Muscle layer of colon (tissue), 2 donors: Measurements from ENCODE around the gene WBP1.

Experiments used
- H3K27ac ChIP-seq: one replicate; pipeline ENCODE4 v1.7.0; 2013; ENCODE audit warnings: low read depth, mild to moderate bottlenecking, low read length, moderate library complexity
- H3K27me3 ChIP-seq, 2 donors: one replicate each; pipeline ENCODE4 v1.7.0; 2013; ENCODE audit warnings: low read length in 2 of 2, mild to moderate bottlenecking in 2 of 2; ENCODE audit not compliant: insufficient read depth in 2 of 2, control insufficient read depth in 1 of 2
- H3K36me3 ChIP-seq: one replicate; pipeline ENCODE4 v1.7.0; 2013; ENCODE audit warnings: mild to moderate bottlenecking, low read length; ENCODE audit not compliant: insufficient read depth
- H3K4me1 ChIP-seq: one replicate; pipeline ENCODE4 v1.7.0; 2013; ENCODE audit warnings: mild to moderate bottlenecking, low read length; ENCODE audit not compliant: insufficient read depth
- H3K4me3 ChIP-seq, 2 donors: one replicate each; pipeline ENCODE4 v1.7.0; 2013; ENCODE audit warnings: low read length in 2 of 2, low read depth in 1 of 2, mild to moderate bottlenecking in 1 of 2, moderate library complexity in 1 of 2
- H3K9ac ChIP-seq: one replicate; pipeline ENCODE4 v1.7.0; 2013; ENCODE audit warnings: low read length
- H3K9me3 ChIP-seq: one replicate; pipeline ENCODE4 v1.7.0; 2013; ENCODE audit warnings: mild to moderate bottlenecking, low read length
- donor health status: abdominal sarcoma.
- donor health status: Adenocarcinoma of cecum.

The WBP1 gene

DNA sequence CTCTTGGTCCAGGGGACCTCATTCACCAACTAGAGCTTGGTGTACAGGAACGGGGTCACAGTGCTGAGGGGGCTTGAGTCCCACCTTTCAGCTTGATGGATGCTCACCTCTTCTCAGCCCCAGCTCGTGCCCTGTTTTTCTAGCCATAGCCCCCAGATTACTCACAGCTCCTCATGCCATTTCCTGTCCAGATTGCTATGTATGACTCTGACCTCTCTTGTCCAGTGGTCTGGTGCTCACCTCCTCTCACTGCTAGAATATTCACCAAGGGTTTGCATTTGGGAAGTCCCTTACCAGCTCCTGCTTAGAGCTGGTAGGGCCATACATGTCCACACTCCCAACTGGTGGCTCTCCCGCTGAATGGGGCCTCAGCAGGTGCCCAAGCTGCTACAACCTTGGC, 35.3 kb downstream of the WBP1 start:
- H3K27me3 ChIP-seq, result peaks cover 9 to 17% of the 10 kb centered on the region in 2 donors
- no peak overlapping the region for H3K27ac ChIP-seq
- H3K4me1 ChIP-seq, result peaks cover 11% of the 10 kb centered on the region
- H3K4me3 ChIP-seq, result no peak overlapping the region
- no peak overlapping the region for H3K9ac ChIP-seq
- H3K36me3 ChIP-seq, result peaks cover 51% of the 10 kb centered on the region
- H3K9me3 ChIP-seq, result no peaks in the 10 kb centered on the region

DNA sequence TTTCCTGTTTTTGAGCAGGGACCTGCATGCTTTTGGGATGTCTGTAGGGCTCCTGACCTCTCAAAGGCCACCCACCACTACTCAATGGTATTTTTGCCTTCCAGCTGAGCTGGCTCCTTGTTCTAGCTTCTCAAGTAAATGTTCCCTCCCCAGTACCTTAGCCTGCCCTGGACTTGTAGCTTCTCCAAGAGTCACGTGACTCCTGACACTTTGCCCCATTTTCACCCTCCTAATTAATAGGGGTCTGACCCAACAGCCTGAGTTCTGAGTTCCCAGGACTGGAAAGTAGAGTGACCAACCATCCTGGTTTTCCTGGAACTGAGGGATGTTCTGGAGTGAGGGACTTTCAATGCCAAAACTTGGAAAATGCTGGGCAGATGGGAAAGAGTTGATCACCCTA, 37.2 kb downstream of the WBP1 start:
- Histone ChIP-seq H3K9ac (no peak overlapping the region), H3K4me3 (no peak overlapping the region), H3K9me3 (no peaks in the 10 kb centered on the region), H3K36me3 (peaks cover 35% of the 10 kb centered on the region), H3K4me1 (peaks cover 16% of the 10 kb centered on the region), H3K27me3 (peaks cover 17 to 36% of the 10 kb centered on the region in 2 donors), H3K27ac (no peak overlapping the region)

DNA sequence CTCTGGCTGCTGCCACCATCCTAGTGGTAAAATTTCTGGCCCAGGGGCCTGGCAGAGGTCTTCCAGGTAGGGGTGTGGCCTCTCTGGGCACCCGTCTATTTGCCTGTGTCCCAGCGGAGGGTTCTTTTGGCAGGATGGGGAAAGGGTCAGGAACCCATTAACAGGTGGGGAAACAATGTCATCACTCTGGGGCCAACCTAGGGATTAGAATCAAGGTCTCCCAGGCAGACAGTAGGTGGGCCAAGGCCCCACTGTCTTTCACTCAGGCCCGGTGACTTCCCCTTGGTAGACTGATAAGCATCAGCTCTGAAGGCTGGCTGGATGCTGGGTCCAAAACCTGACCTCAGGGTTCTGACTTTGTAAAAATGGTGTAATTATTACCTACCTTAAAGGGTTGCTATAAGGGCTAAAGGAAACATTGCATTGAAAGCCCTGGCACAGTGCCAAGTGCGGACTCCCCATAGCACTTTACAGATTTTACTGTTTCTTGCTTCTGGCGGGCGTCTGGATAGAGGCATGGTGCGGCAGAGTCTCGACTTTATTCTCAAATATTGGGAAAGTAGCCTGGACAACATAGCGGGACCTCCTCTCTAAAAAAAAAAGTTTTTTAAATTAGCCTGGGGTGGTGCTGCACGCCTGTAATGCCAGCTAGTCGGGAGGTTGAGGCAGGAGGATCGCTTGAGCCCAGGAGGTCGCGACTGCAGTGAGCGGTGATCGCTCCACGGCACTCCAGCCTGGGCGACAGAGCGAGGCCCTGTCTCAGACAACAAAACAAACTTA, 38.9 kb downstream of the WBP1 start:
- Histone ChIP-seq H3K9ac (no peak overlapping the region), H3K9me3 (no peaks in the 10 kb centered on the region), H3K36me3 (peaks cover 18% of the 10 kb centered on the region), H3K4me1 (peaks cover 16% of the 10 kb centered on the region), H3K27ac (no peak overlapping the region), H3K27me3 (peaks cover 22 to 54% of the 10 kb centered on the region in 2 donors), H3K4me3 (peak overlapping the region; percentile 18 to 38)

DNA sequence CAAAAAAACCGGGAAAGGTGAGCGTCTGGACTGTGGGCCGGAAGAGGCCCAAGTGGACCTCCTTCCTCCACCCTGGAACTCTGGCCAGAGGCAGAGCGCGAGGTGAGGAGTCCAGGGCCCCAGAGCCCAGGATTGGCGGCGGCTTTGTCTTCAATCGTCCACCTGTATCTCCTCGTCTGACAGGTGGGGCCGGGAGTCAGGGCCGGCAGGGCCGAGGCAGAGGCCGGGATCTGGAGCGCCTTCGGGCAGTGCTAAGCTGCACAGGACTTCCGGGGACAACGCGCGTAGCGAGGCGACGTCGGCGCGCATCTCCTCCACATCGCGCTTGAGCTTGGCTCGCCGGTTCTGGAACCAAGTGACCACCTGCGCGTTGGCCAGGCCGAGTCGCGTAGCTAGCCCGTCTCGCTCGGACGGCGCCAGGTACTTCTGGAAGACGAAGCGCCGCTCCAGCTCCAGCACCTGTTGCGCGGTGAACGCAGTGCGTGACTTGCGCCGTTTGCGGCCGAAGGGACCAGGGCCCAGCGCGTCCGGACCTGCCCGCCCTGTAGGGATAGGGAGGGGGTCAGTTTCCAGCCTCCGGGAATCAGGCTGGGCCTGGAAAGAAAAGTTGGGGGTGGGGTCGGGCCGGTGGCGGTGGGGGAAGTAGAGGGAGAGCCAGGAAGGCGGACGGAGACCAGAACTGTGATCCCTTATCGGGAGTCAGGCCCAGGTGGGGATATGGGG, 39.7 kb downstream of the WBP1 start:
- H3K27me3 ChIP-seq, result peaks cover 22 to 61% of the 10 kb centered on the region in 2 donors
- H3K4me3 ChIP-seq, result peak overlapping the region; percentile 18 to 38

DNA sequence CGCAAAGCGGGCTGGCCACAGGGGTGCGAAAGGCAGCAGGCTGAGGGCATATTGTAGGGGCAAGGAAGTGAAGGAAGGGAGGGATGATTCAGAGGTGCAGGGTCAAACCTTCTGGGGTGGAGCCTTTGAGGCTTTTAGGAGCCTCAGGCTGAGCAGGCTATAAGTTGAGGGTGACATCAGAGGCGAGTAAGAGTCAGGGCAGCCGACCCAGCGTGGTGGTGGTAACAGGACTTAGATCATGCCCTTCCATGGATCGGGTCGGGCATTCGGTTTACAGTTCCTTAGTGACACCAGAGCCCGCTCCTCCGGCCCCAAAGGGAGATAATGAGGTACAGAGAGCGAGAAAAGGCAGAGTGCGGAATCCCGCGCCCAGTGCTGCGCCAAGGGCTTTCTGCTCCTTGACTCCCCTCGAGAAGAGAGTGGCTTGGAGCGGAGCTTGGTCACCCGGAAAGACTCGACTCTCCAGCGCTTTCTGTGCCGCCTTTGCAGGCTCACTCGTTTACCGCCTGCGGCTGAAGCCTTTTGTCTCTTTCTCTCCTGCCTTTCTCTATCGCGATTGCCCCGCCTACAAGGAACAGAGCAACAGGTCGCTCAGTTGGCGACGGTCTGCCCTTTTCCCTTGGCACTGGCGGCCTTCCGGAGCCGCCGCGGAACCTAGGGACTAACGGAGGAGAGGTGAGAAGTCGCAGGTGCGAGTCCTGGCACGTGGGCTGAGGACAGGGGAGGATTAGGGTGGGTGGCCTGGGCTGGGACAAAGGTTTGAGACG, 40.4 kb downstream of the WBP1 start:
- peaks cover 4% of the 10 kb centered on the region for H3K36me3 ChIP-seq
- H3K27ac ChIP-seq, result no peak overlapping the region
- H3K4me3 ChIP-seq, result peak overlapping the region in 1 of 2 donors; percentile 38
- H3K27me3 ChIP-seq, result peaks cover 22 to 68% of the 10 kb centered on the region in 2 donors
- peaks cover 16% of the 10 kb centered on the region for H3K4me1 ChIP-seq
- no peak overlapping the region for H3K9ac ChIP-seq
- no peaks in the 10 kb centered on the region for H3K9me3 ChIP-seq

More for the DNA sequence above, 39.7 kb downstream of the WBP1 start:
- H3K9ac ChIP-seq, result no peak overlapping the region
- H3K36me3 ChIP-seq, result peaks cover 10% of the 10 kb centered on the region
- peaks cover 16% of the 10 kb centered on the region for H3K4me1 ChIP-seq
- H3K27ac ChIP-seq, result no peak overlapping the region
- H3K9me3 ChIP-seq, result no peaks in the 10 kb centered on the region

DNA sequence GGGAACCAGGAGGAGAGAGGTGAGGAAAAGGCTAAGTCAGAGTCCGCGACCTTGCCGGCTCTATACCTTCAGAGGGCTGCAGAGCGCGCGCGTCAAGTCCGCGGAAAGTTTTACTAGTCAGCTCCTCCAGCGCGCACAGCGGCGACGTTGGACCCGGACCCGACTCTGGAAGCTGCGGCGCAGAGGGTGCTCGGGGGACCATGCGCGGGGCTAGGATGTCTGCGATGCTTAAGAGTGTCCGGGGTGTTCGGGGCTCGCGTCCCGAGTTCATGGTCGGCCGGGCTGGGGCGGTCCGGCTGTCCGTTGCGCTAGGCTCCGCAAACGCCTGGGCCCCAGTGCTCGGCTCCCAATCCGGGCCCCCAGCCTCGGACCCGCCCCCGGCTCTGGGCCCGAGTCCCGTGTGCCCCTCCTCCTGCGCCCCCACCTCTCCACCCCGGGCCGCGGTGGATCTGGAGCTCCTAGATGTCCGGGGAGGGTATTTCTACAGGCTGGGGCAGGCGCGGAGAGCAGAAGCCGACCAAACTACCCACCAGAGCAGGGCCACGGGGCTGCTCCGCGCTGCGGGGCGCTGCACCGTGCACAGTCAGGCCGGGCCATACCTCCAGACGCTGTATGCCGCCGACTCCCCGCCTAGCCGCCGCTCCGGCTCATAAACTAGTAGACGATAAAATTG, 41.2 kb downstream of the WBP1 start, which contains the start of gene LBX2:
TSS of gene LBX2 (minus strand) at position 337 of the 673 bp plus-strand sequence. CDS start at position 271, 66 bp downstream.
- H3K27me3 ChIP-seq, result peaks cover 24 to 75% of the 10 kb centered on the region in 2 donors
- peaks cover 2% of the 10 kb centered on the region for H3K36me3 ChIP-seq
- no peak within 1 kb of the TSS for H3K9ac ChIP-seq
- H3K27ac ChIP-seq, result no peak within 1 kb of the TSS
- peaks cover 16% of the 10 kb centered on the region for H3K4me1 ChIP-seq
- no peaks in the 10 kb centered on the region for H3K9me3 ChIP-seq
- peak within 1 kb of the TSS; percentile 5 to 38 for H3K4me3 ChIP-seq

DNA sequence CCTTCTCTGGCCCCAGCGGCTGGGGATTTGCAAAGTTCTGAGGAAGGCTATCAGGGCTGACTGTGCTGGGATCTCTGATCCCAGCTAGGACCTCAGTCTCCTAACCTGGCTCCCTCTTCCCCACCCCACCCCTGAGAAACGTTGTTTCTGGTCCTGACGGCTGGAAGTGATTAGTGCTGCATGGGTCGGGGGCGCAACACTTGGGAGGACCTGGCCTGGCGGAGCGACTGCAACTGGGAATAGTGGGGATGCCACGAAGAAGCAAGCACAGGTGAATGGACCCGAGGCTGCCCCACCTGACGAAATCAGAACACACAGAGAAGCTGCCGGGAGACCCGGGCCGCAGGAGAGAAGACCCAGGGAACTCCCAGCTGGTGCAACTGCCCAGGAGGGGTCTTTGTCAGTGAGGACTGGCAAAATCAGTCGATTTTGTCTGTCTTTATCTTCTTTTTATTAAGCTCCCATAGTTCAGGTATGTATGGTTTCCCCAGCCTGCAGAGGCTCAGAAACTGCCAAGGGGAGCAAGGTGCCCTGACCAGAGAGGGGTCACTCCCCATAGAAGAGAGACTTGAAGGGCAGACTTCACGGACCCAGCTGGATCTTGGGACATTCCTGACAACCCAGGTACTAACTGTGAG, 41.8 kb downstream of the WBP1 start:
- H3K4me1 ChIP-seq, result peaks cover 16% of the 10 kb centered on the region
- H3K27me3 ChIP-seq, result peaks cover 29 to 82% of the 10 kb centered on the region in 2 donors
- H3K9me3 ChIP-seq, result no peaks in the 10 kb centered on the region
- H3K36me3 ChIP-seq, result peaks cover 9% of the 10 kb centered on the region
- H3K9ac ChIP-seq, result no peak overlapping the region
- H3K4me3 ChIP-seq, result peak overlapping the region in 1 of 2 donors; percentile 5
- H3K27ac ChIP-seq, result no peak overlapping the region

DNA sequence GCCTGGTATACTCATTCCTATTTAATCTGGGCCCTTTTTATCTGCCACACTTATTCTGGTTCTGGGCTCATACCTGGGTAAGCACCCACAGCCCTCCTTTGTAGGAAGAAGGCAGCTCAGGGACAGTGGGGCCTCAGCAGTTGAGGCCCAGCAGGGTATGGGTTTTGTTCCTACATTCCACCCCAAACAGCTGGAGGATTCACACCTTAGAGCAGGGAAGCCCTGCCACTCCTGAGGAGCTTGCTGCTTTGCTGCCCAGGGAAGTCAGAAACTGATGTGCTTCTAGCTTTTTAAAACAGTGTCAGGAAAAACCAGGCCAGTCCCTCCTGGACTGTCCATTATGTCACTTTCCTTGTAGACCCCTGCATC, 42.3 kb downstream of the WBP1 start:
- Histone ChIP-seq H3K9ac (no peak overlapping the region), H3K4me3 (no peak overlapping the region), H3K36me3 (peaks cover 14% of the 10 kb centered on the region), H3K4me1 (peaks cover 19% of the 10 kb centered on the region), H3K27ac (no peak overlapping the region), H3K27me3 (peaks cover 29 to 82% of the 10 kb centered on the region in 2 donors), H3K9me3 (no peaks in the 10 kb centered on the region)

DNA sequence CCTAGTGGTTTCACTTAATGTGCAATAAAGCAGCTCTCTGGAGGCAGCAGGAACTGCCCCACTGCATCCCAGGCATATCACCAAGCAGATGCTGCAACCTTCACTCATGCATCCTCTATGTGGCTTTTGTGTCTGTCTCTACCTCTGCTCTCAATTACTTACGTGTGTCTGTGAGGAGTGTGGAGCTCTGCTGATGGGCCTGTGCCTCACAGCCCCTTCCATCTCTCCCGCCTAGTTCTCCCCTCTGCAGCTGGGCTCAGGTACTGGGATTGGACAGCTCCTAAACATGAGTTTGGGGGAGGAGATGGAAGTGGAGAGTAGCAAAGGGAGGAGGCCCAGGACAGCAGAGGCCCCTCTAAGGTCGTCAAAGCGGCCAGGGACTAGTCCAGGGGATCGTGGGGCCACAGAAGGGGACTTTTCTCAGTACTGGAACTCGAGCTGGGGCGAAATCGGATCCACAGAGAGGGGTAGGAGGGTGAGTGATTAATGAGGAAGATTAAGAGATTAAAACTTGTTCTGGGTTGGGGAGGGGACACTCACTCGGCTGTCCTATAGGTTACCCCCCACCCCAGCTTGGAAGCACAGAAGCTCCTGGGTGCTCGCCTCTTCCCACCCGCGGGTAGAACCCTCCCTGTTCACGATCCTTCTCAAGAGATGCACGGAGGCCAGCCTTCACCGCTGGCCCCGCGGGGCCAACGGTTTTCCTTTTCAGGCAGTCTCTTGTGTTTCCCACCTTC, 43.3 kb downstream of the WBP1 start:
- H3K27ac ChIP-seq, result no peak overlapping the region
- H3K36me3 ChIP-seq, result peaks cover 14% of the 10 kb centered on the region
- H3K9me3 ChIP-seq, result no peaks in the 10 kb centered on the region
- no peak overlapping the region for H3K9ac ChIP-seq
- no peak overlapping the region for H3K4me3 ChIP-seq
- H3K4me1 ChIP-seq, result peaks cover 28% of the 10 kb centered on the region
- H3K27me3 ChIP-seq, result peaks cover 29 to 82% of the 10 kb centered on the region in 2 donors

DNA sequence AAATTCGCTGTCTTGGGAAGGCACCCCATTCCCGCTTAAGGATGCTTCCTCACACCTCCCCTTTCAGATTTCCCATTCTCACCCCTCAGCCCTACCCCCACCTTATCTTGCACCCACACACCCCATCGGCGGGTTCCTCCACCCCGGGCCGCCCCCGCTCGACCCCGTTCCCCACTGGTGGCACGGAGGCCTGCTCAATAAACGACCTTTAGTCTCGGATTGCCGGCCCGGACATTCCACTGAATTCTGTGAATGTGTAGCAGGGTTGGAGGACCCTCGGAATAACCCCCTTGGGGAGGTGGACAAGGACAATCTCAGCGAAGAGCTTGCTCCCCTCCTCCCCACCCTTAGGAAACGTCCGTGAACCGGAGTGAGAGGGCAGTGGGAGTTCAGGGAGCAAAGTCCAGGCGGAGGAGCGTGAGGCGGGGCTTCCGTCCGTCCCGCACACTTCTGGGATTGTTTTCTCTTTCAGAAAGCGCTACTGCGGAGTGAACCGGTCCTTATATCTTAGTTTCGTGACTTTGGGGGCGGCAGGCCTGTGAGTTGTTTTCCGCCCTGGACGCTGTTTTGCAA, 44.0 kb downstream of the WBP1 start:
- H3K4me3 ChIP-seq, result peak overlapping the region; percentile 43 to 45
- peaks cover 29 to 78% of the 10 kb centered on the region in 2 donors for H3K27me3 ChIP-seq
- H3K27ac ChIP-seq, result no peak overlapping the region
- no peak overlapping the region for H3K9ac ChIP-seq
- no peaks in the 10 kb centered on the region for H3K9me3 ChIP-seq
- peaks cover 14% of the 10 kb centered on the region for H3K36me3 ChIP-seq
- peaks cover 33% of the 10 kb centered on the region for H3K4me1 ChIP-seq
